ENCODE data around the gene GOLM1.

Gene GOLM1

DNA sequence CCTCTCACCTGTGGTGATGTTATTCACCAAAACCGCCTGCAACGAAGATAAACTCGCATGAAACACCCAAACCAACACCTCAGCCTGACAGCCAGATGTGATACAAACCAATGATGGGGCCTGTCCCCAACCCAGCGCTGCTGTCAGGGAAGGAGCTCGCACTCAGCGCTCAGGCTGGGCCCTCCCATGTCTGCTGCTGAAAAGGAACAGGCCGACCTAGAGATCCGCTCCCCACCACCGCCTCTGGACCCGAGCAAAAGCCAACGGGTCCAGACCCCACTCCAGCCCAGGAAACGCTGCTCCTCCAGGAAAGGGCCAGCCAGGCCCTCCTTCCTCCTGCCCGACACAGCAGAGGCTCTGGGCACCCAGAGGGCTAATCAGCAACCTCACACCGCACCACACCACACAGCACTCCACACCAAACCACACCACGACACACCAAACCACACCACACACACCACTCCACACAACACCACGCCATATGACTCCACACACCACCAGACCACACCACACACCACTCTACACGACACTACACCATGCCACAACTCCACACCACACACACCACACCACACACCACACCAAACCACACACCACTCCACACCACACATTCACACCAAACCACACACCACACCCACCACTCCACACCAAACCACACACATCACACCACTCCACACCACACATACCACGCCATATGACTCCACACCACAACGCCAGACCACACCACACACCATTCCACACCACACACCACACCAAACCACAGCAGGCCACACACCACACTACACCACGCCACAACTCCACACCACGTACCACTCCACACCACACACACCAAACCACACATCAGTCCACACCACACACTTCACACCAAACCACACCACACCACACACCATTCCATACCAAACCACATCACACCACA, 46.5 kb downstream of the GOLM1 start:
- Histone ChIP-seq H3K36me3 (ENCODE audit: control insufficient read depth in 2 of 2, insufficient read depth in 1 of 2, low read length in 2 of 2) (peaks cover 0 to 13% of the 10 kb centered on the region in 2 experiments; a peak in 2 of 3 replicates), H3K27ac (ENCODE audit: extremely low read depth, low read depth, low read length) (no peak overlapping the region), H3K9me3 (ENCODE audit: control insufficient read depth, insufficient read depth, low read depth, low read length) (no peaks in the 10 kb centered on the region), H3K4me3 (ENCODE audit: low read depth, low read length) (no peak overlapping the region), H3K4me1 (ENCODE audit: control insufficient read depth, insufficient read depth, low read length) (no peaks in the 10 kb centered on the region; the same call in 1 of the 2 replicates)
- CTCF ChIA-PET, result interaction anchor here (0.6 kb wide), 1 partner anchor 10 kb away, joined by 4 read pairs; no protein-coding TSS in a partner anchor
- POLR2A ChIA-PET, result no interaction called here
- TF ChIP-seq ZNF621 (tag by site-specific recombination; IDR thresholded peaks at IDR 0.05), result 0 out of 2 replicates have a peak, but pooled peaks have one; percentile 27
- peak; percentile 33; the same call in 1 of the 2 replicates for TF ChIP-seq KLF9 (tag by site-specific recombination; IDR thresholded peaks at IDR 0.05; ENCODE audit: low read depth)
- TF ChIP-seq, protein P1, sequence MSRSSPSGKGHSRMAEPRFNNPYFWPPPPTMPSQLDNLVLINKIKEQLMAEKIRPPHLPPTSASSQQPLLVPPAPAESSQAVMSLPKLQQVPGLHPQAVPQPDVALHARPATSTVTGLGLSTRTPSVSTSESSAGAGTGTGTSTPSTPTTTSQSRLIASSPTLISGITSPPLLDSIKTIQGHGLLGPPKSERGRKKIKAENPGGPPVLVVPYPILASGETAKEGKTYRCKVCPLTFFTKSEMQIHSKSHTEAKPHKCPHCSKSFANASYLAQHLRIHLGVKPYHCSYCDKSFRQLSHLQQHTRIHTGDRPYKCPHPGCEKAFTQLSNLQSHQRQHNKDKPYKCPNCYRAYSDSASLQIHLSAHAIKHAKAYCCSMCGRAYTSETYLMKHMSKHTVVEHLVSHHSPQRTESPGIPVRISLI (tag by site-specific recombination; IDR thresholded peaks at IDR 0.05), result no peak
- TF ChIP-seq BCL11A (tag by site-specific recombination; IDR thresholded peaks at IDR 0.05; ENCODE audit: low read depth), result no peak
- 0 out of 2 replicates have a peak, but pooled peaks have one; percentile 36 for TF ChIP-seq ZNF521 (tag by site-specific recombination; IDR thresholded peaks at IDR 0.05)
- TF ChIP-seq, protein P2, sequence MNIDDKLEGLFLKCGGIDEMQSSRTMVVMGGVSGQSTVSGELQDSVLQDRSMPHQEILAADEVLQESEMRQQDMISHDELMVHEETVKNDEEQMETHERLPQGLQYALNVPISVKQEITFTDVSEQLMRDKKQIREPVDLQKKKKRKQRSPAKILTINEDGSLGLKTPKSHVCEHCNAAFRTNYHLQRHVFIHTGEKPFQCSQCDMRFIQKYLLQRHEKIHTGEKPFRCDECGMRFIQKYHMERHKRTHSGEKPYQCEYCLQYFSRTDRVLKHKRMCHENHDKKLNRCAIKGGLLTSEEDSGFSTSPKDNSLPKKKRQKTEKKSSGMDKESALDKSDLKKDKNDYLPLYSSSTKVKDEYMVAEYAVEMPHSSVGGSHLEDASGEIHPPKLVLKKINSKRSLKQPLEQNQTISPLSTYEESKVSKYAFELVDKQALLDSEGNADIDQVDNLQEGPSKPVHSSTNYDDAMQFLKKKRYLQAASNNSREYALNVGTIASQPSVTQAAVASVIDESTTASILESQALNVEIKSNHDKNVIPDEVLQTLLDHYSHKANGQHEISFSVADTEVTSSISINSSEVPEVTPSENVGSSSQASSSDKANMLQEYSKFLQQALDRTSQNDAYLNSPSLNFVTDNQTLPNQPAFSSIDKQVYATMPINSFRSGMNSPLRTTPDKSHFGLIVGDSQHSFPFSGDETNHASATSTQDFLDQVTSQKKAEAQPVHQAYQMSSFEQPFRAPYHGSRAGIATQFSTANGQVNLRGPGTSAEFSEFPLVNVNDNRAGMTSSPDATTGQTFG (tag by site-specific recombination; IDR thresholded peaks at IDR 0.05; ENCODE audit: borderline replicate concordance), result 0 out of 2 replicates have a peak, but pooled peaks have one; percentile 22
- no peak for TF ChIP-seq ZNF510 (tag by site-specific recombination; IDR thresholded peaks at IDR 0.05; ENCODE audit: insufficient replicate concordance)
- TF ChIP-seq, protein P3, sequence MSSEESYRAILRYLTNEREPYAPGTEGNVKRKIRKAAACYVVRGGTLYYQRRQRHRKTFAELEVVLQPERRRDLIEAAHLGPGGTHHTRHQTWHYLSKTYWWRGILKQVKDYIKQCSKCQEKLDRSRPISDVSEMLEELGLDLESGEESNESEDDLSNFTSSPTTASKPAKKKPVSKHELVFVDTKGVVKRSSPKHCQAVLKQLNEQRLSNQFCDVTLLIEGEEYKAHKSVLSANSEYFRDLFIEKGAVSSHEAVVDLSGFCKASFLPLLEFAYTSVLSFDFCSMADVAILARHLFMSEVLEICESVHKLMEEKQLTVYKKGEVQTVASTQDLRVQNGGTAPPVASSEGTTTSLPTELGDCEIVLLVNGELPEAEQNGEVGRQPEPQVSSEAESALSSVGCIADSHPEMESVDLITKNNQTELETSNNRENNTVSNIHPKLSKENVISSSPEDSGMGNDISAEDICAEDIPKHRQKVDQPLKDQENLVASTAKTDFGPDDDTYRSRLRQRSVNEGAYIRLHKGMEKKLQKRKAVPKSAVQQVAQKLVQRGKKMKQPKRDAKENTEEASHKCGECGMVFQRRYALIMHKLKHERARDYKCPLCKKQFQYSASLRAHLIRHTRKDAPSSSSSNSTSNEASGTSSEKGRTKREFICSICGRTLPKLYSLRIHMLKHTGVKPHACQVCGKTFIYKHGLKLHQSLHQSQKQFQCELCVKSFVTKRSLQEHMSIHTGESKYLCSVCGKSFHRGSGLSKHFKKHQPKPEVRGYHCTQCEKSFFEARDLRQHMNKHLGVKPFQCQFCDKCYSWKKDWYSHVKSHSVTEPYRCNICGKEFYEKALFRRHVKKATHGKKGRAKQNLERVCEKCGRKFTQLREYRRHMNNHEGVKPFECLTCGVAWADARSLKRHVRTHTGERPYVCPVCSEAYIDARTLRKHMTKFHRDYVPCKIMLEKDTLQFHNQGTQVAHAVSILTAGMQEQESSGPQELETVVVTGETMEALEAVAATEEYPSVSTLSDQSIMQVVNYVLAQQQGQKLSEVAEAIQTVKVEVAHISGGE (tag by site-specific recombination; conservative IDR thresholded peaks at IDR 0.05; ENCODE audit: low read depth), result no peak
- TF ChIP-seq ZNF548 (tag by site-specific recombination; IDR thresholded peaks at IDR 0.05), result no peak
- 0 out of 2 replicates have a peak, but pooled peaks have one; percentile 33 for TF ChIP-seq ZNF211 (tag by site-specific recombination; IDR thresholded peaks at IDR 0.05; ENCODE audit: low read depth)
- TF ChIP-seq ZNF239 (tag by site-specific recombination; IDR thresholded peaks at IDR 0.05), result peak; percentile 78
- TF ChIP-seq, protein P4, sequence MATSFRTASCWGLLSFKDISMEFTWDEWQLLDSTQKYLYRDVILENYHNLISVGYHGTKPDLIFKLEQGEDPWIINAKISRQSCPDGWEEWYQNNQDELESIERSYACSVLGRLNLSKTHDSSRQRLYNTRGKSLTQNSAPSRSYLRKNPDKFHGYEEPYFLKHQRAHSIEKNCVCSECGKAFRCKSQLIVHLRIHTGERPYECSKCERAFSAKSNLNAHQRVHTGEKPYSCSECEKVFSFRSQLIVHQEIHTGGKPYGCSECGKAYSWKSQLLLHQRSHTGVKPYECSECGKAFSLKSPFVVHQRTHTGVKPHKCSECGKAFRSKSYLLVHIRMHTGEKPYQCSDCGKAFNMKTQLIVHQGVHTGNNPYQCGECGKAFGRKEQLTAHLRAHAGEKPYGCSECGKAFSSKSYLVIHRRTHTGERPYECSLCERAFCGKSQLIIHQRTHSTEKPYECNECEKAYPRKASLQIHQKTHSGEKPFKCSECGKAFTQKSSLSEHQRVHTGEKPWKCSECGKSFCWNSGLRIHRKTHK (tag by site-specific recombination; IDR thresholded peaks at IDR 0.05), result peak; percentile 8; the same call in 1 of the 2 replicates
- TF ChIP-seq ZNF473 (tag by site-specific recombination; IDR thresholded peaks at IDR 0.05), result 0 out of 2 replicates have a peak, but pooled peaks have one; percentile 62
- TF ChIP-seq ZNF112 (tag by site-specific recombination; IDR thresholded peaks at IDR 0.05), result peak; percentile 53; the same call in 1 of the 2 replicates
- peak; percentile 34; the same call in 1 of the 2 replicates for TF ChIP-seq ZNF707 (tag by site-specific recombination; IDR thresholded peaks at IDR 0.05)
- TF ChIP-seq ZNF114 (tag by site-specific recombination; IDR thresholded peaks at IDR 0.05), result 0 out of 2 replicates have a peak, but pooled peaks have one; percentile 38
- TF ChIP-seq ZNF202 (tag by site-specific recombination; IDR thresholded peaks at IDR 0.05; ENCODE audit: borderline replicate concordance), result 0 out of 2 replicates have a peak, but pooled peaks have one; percentile 9
- TF ChIP-seq ZNF658 (tag by site-specific recombination; IDR thresholded peaks at IDR 0.05), result peak; percentile 10; the same call in 1 of the 2 replicates
- TF ChIP-seq ZNF514 (tag by site-specific recombination; IDR thresholded peaks at IDR 0.05), result no peak
- TF ChIP-seq, protein P5, sequence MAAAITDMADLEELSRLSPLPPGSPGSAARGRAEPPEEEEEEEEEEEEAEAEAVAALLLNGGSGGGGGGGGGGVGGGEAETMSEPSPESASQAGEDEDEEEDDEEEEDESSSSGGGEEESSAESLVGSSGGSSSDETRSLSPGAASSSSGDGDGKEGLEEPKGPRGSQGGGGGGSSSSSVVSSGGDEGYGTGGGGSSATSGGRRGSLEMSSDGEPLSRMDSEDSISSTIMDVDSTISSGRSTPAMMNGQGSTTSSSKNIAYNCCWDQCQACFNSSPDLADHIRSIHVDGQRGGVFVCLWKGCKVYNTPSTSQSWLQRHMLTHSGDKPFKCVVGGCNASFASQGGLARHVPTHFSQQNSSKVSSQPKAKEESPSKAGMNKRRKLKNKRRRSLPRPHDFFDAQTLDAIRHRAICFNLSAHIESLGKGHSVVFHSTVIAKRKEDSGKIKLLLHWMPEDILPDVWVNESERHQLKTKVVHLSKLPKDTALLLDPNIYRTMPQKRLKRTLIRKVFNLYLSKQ (tag by site-specific recombination; IDR thresholded peaks at IDR 0.05; ENCODE audit: borderline replicate concordance), result peak; percentile 69; the same call in 1 of the 2 replicates
- TF ChIP-seq ZNF16 (tag by site-specific recombination; IDR thresholded peaks at IDR 0.05; ENCODE audit: low read depth), result no peak; the same call in 1 of the 2 replicates
- 0 out of 2 replicates have a peak, but pooled peaks have one; percentile 19 for TF ChIP-seq ZNF670 (tag by site-specific recombination; IDR thresholded peaks at IDR 0.05; ENCODE audit: low read depth)
- 0 out of 2 replicates have a peak, but pooled peaks have one; percentile 20 for TF ChIP-seq ZSCAN16 (tag by site-specific recombination; IDR thresholded peaks at IDR 0.05)
- no peak for TF ChIP-seq ZXDB (tag by site-specific recombination; IDR thresholded peaks at IDR 0.05)
- TF ChIP-seq ZBTB20 (tag by site-specific recombination; IDR thresholded peaks at IDR 0.05), result peak; percentile 5; the same call in 1 of the 2 replicates
- no peak for TF ChIP-seq RBAK (tag by site-specific recombination; IDR thresholded peaks at IDR 0.05)

All from HEK293 (cell line).